Measurements from ENCODE around the gene DCT. TPM values are rescaled to one million over a fixed set of nuclear protein-coding genes. Genes with fewer than 3 reads are reported as not detected.

The DCT gene
- total RNA-seq, 1 experiment from 2014 or later: not detected

- BruUV-seq (replicated peaks): no TSS peak
- no peaks in the 10 kb centered on the region for H3K79me2 ChIP-seq (ENCODE audit: low read depth)
- no peak overlapping the region for H2AFZ ChIP-seq
- no peak overlapping the region for H3K4me2 ChIP-seq
- intact Hi-C loops (cut with micrococcal nuclease; ENCODE audit: unreplicated experiment): no loop called here
- TF ChIP-seq EZH2 (IDR thresholded peaks at IDR 0.05; ENCODE audit: low read depth) (no peak), CTCF (conservative IDR thresholded peaks at IDR 0.05) (no peak)
- H3K4me1 ChIP-seq (replicated peaks; ENCODE audit: insufficient read depth): no peaks in the 10 kb centered on the region
- no peak overlapping the region for H3K27ac ChIP-seq
- H4K20me1 ChIP-seq (ENCODE audit: insufficient read depth): no peaks in the 10 kb centered on the region
- POLR2A ChIA-PET (ENCODE audit: unreplicated experiment): no interaction called here
- no peaks in the 10 kb centered on the region for H3K36me3 ChIP-seq (ENCODE audit: low read depth)
- no peaks in the 10 kb centered on the region for H3K27me3 ChIP-seq (ENCODE audit: insufficient read depth, low read depth)
- no peak for DNase-seq
- H3K9me2 ChIP-seq (ENCODE audit: insufficient read depth): 0 out of 2 replicates have a peak, but pooled peaks cover 7% of the 10 kb centered on the region
- H3K4me3 ChIP-seq: no peak overlapping the region
- H3K9me3 ChIP-seq (ENCODE audit: insufficient read depth, low read depth): no peaks in the 10 kb centered on the region
- CTCF ChIA-PET: no interaction called here
- no peaks in the 10 kb centered on the region for H3F3A ChIP-seq (ENCODE audit: insufficient read depth, low read depth)
These were observed 35.9 kb upstream of the DCT start for GRCh38 chr13:94515374-94515773.

- Histone ChIP-seq H3F3A (ENCODE audit: insufficient read depth, low read depth) (no peaks in the 10 kb centered on the region), H3K36me3 (ENCODE audit: low read depth) (no peaks in the 10 kb centered on the region), H3K9me2 (ENCODE audit: insufficient read depth) (0 out of 2 replicates have a peak, but pooled peaks cover 4% of the 10 kb centered on the region), H4K20me1 (ENCODE audit: insufficient read depth) (no peaks in the 10 kb centered on the region), H3K4me1 (replicated peaks; ENCODE audit: insufficient read depth) (no peaks in the 10 kb centered on the region), H3K27me3 (ENCODE audit: insufficient read depth, low read depth) (no peaks in the 10 kb centered on the region), H3K27ac (no peak overlapping the region), H3K4me2 (no peak overlapping the region), H3K4me3 (no peak overlapping the region), H3K9me3 (ENCODE audit: insufficient read depth, low read depth) (no peaks in the 10 kb centered on the region), H3K79me2 (ENCODE audit: low read depth) (no peaks in the 10 kb centered on the region), H2AFZ (peak overlapping the region; percentile 17; the same call in 1 of the 2 replicates)
- TF ChIP-seq EZH2 (IDR thresholded peaks at IDR 0.05; ENCODE audit: low read depth) (no peak), CTCF (conservative IDR thresholded peaks at IDR 0.05) (no peak)
- CTCF ChIA-PET: no interaction called here
- intact Hi-C loops (cut with micrococcal nuclease; ENCODE audit: unreplicated experiment): no loop called here
- no TSS peak for BruUV-seq (replicated peaks)
- POLR2A ChIA-PET (ENCODE audit: unreplicated experiment): no interaction called here
- DNase-seq: no peak
These were observed 33.5 kb upstream of the DCT start for GRCh38 chr13:94513026-94513425.

GRCh38 chr13:94505730-94506129 lies 26.2 kb upstream of the DCT start:
- no peaks in the 10 kb centered on the region for H3K27me3 ChIP-seq (ENCODE audit: insufficient read depth, low read depth)
- intact Hi-C loops (cut with micrococcal nuclease; ENCODE audit: unreplicated experiment): no loop called here
- no peaks in the 10 kb centered on the region for H3K9me2 ChIP-seq (ENCODE audit: insufficient read depth)
- no peaks in the 10 kb centered on the region for H3F3A ChIP-seq (ENCODE audit: insufficient read depth, low read depth)
- no peak overlapping the region for H3K4me3 ChIP-seq
- no peaks in the 10 kb centered on the region for H3K4me1 ChIP-seq (replicated peaks; ENCODE audit: insufficient read depth)
- CTCF ChIA-PET: no interaction called here
- H3K9me3 ChIP-seq (ENCODE audit: insufficient read depth, low read depth): no peaks in the 10 kb centered on the region
- no peak overlapping the region for H2AFZ ChIP-seq
- POLR2A ChIA-PET (ENCODE audit: unreplicated experiment): no interaction called here
- no peak for TF ChIP-seq EZH2 (IDR thresholded peaks at IDR 0.05; ENCODE audit: low read depth)
- no peak for TF ChIP-seq CTCF (conservative IDR thresholded peaks at IDR 0.05)
- no peak overlapping the region for H3K27ac ChIP-seq
- no peaks in the 10 kb centered on the region for H4K20me1 ChIP-seq (ENCODE audit: insufficient read depth)
- H3K36me3 ChIP-seq (ENCODE audit: low read depth): no peaks in the 10 kb centered on the region
- no peak for DNase-seq
- H3K4me2 ChIP-seq: no peak overlapping the region
- no TSS peak for BruUV-seq (replicated peaks)
- H3K79me2 ChIP-seq (ENCODE audit: low read depth): no peaks in the 10 kb centered on the region
